Activated CD4-positive, alpha-beta T cell treated with anti-CD3 and anti-CD28 coated beads, Interleukin-2, amount 50 U/mL, for 48 hours (primary cell): Measurements from ENCODE around the gene RNU1-1.
"Not testable (repeated sequence)": the region's sequence is repeated elsewhere in the genome, so short reads cannot be mapped to it uniquely, and the experiment has no call there.

Experiments
- DNase-seq, 2 experiments: peaks; one replicate each; pipeline ENCODE4 v3.0.0-alpha.2; 2020

Gene RNU1-1

GRCh38 chr1:16491056-16491675, 22.9 kb downstream of the RNU1-1 start:
- DNase-seq = no peak

GRCh38 chr1:16489195-16489880, 24.7 kb downstream of the RNU1-1 start:
- DNase-seq = not testable (repeated sequence)

GRCh38 chr1:16487011-16487410, 27.1 kb downstream of the RNU1-1 start:
- not testable (repeated sequence) for DNase-seq

GRCh38 chr1:16486316-16486715, 27.8 kb downstream of the RNU1-1 start:
- not testable (repeated sequence) for DNase-seq

- no peak for DNase-seq
Measured at GRCh38 chr1:16484931-16485330, 29.2 kb downstream of the RNU1-1 start.

GRCh38 chr1:16484501-16484835, 29.6 kb downstream of the RNU1-1 start:
- no peak for DNase-seq

GRCh38 chr1:16483639-16484500, 30.2 kb downstream of the RNU1-1 start:
- not testable (repeated sequence) for DNase-seq

- not testable (repeated sequence) for DNase-seq
Measured at GRCh38 chr1:16483146-16483545, 30.9 kb downstream of the RNU1-1 start.

GRCh38 chr1:16478091-16478490, 36.0 kb downstream of the RNU1-1 start:
- no peak for DNase-seq

GRCh38 chr1:16475771-16476770, 38.0 kb downstream of the RNU1-1 start:
- DNase-seq = not testable (repeated sequence)

- not testable (repeated sequence) for DNase-seq
Measured at GRCh38 chr1:16474891-16475290, 39.2 kb downstream of the RNU1-1 start.

- no peak for DNase-seq
Measured at GRCh38 chr1:16474166-16474800, 39.8 kb downstream of the RNU1-1 start.

- no peak for DNase-seq
Measured at GRCh38 chr1:16468558-16468957, 45.5 kb downstream of the RNU1-1 start.

GRCh38 chr1:16464917-16465625, 49.0 kb downstream of the RNU1-1 start:
- DNase-seq = no peak
